ENCODE measurements around the gene HELZ.

HELZ gene

GRCh38 chr17:67194134-67194533 lies 50.9 kb downstream of the HELZ start:
- DNase-seq (ENCODE audit: low read depth) = no peak

DNA sequence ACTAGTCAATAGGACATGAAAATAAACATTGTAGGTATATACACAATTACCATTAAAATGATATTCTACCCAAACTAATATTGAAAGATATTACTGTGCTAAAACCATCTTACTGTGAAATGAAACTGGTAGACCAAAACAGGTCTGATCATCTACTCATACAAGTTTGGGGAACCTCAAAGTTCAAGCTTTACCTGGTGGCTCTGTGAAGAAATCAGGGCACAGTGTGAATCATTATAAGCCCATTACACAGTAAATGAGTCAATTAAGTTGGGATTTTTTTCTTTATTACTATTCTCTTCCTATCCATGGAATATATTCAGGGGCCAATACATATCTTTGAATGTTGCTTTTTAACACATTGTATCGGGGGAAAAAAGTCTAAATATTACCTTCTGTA lies 57.1 kb downstream of the HELZ start:
- no peak for DNase-seq (ENCODE audit: low read depth)

GRCh38 chr17:67186782-67187181 lies 58.2 kb downstream of the HELZ start:
- no peak for DNase-seq (ENCODE audit: low read depth)

DNA sequence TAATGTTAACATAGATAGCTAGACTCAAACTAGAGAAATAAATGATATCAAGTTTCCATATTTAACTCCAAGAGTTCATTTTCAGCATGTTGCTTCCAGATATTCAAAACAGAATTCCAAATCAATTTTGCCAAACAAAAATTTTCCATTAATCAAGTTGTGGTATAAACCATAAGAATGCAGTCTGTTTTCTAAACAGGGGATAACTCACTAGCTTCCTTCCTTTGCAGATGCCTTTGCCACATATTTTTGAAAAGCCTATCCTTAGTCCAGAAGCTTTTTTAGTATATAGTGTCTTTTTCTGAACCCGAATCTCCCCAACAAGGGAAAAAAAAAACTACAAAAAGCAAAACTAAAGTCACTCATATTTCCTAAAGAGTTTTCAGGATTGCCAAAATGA lies 61.5 kb downstream of the HELZ start:
- no peak for DNase-seq (ENCODE audit: low read depth)

GRCh38 chr17:67181825-67182224 lies 63.2 kb downstream of the HELZ start:
- no peak for DNase-seq (ENCODE audit: low read depth)

DNA sequence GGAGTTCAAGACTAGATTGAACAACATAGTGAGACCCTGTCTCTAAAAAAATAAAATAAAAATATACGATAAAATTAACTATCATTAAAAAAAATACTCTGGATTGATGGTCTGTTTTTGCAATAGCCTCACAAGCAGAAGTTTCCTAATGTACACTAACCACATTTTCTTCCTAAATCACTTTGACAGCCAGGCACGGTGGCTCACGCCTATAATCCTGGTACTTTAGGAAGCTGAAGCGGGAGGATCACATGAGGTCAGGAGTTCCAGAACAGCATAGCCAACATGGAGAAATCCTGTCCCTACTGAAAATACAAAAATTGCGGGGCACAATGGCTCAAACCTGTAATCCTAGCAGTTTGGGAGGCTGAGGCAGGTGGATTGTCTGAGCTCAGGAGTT lies 64.7 kb downstream of the HELZ start:
- DNase-seq (ENCODE audit: low read depth) = no peak

GRCh38 chr17:67178555-67178954 lies 66.4 kb downstream of the HELZ start:
- DNase-seq (ENCODE audit: low read depth) = no peak

DNA sequence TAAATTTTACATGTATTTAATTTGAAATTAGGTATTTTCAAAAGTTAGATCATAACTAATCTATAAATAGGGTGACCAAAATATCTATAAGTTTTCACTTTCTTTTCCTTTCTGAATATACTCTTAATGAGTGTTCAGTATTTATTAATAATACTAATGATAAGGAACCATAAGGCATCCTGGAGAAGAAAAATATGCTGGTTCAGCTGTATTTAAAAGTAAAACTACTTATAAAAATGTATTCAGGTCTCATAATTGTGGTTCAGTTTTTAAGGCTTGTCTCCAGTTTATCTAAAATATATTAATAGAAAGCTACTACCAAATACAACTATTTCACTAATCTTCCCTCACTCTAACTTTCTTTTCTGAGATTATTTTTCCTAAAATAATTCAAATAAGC lies 67.3 kb downstream of the HELZ start:
- DNase-seq (ENCODE audit: low read depth) = no peak

- no peak for DNase-seq (ENCODE audit: low read depth)
These were observed 70.8 kb downstream of the HELZ start for GRCh38 chr17:67174190-67174589.

DNA sequence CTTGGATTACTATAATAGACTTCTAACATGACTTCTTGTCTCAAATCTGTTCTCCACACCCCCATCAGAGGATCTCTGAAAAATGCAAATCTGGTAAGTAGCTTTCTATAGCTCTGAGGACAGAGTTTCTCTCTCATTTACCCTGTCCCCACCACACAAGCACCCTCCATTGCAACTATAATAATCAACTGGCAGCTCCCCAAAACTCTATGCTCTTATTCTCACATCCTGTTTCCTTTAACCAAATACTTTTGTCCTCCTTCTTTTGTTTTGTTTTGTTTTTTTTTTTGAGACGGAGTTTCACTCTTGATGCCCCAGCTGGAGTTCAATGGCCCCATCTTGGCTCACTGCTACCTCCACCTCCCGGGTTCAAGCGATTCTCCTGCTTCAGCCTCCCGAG lies 73.4 kb downstream of the HELZ start:
- DNase-seq (ENCODE audit: low read depth) = no peak

GRCh38 chr17:67168496-67168895 lies 76.5 kb downstream of the HELZ start:
- DNase-seq (ENCODE audit: low read depth) = no peak

GRCh38 chr17:67165201-67165600 lies 79.8 kb downstream of the HELZ start:
- no peak for DNase-seq (ENCODE audit: low read depth)

GRCh38 chr17:67164302-67164701 lies 80.7 kb downstream of the HELZ start:
- DNase-seq (ENCODE audit: low read depth) = no peak

DNA sequence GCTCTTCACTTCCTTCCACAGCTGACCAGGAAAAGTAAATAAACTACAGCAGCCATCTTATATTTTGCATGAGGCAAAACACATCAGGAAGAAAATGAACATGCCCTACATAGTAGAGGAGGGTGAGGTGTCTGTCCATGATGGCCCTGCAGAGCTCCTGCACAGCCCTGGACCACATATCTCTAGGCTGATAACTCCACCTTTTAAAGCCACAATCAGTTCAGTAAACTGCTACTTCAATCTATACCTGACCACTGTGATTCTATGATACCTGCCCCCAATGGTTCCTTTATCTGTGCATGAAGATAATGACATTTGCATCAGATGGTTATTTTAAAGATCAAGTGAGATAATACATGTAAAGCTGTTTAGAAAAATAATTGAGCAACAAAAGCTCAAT lies 82.2 kb downstream of the HELZ start:
- no peak for DNase-seq (ENCODE audit: low read depth)

GRCh38 chr17:67161573-67161972 lies 83.4 kb downstream of the HELZ start:
- no peak for DNase-seq (ENCODE audit: low read depth)

GRCh38 chr17:67160791-67161190 lies 84.2 kb downstream of the HELZ start:
- DNase-seq (ENCODE audit: low read depth) = no peak

DNA sequence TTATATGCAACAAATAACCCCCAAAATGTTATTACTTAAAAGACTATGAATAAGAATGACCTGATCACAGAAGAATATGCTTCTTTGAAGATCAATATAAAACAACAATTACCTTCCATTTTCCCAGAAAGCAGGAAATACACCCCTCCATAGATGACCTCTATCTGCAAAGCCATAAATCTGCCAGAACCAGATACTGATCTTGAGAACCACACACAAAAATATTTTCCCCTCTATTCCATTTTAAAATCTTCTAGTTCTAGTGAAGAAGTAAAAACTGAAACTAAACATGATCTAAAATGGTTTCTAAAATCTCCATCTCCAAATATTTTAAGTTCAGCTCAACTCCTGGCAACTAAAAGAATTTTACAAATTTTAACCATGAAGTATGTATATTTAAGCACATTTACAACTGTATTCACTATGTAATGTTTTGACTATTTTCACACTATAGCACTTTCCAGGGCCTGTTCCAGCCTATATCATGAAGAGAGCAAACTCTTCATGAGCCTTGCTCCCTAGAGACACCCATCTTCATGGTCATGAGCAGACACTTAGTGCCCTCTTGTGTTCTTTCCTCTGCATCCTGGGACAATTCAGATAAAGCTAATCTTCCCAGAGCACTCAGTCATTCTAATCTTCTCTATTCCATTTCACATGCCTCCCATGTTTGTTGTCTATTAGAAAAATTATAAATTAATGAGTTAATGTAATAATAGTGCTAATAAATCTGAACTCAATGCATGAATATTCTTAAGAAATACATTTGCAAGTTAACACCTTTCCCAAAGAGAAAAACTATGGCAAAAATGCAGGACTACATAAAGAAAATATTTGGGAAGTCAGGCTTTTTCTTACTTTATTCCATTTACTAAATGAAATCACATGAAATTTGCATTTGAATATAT lies 87.0 kb downstream of the HELZ start:
- no peak for DNase-seq (ENCODE audit: low read depth)

- DNase-seq (ENCODE audit: low read depth) = no peak
These were observed 88.5 kb downstream of the HELZ start for GRCh38 chr17:67156269-67157199.

- no peak for DNase-seq (ENCODE audit: low read depth)
These were observed 92.2 kb downstream of the HELZ start for GRCh38 chr17:67152824-67153223.

GRCh38 chr17:67151717-67152116 lies 93.3 kb downstream of the HELZ start:
- no peak for DNase-seq (ENCODE audit: low read depth)

DNA sequence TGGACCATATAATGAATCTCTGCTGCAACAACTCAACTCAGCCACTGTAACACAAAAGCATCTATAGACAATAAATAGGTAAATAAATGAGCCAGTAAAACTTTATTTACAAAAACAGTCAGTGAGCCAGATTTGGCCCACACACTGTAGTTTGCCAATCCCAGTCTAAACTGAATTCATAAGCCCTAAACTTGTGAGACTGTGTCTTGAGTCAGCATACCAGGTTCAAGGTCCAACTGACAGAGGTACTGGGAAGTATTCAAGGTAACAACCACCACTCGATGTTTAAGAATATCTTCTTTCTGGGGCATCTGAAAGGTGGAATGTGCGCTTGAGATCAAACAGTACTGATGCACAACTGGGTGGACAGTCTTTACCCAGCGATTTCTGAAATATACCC lies 94.2 kb downstream of the HELZ start:
- DNase-seq (ENCODE audit: low read depth) = no peak

DNA sequence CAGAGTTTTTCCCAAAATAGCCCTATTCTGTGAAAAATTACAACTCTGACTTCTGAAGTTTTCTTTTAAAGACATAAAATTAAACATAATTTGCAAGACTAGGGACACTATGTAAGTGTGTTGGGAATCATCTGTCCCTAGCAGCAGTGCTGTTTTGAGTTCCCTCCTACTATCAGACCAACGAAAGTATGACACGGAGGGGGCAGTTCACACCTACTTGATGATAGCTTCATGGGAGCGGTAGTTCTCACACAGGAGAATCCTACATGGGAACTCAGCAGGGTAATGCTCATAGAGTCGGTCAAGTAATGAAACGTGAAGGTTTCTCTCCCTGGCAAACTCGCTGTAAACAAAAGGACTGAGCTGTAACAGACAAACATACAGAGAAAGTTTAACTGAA lies 96.6 kb downstream of the HELZ start:
- no peak for DNase-seq (ENCODE audit: low read depth)
